NCI-H446 treated with DMSO at 0.1 percent for 48 hours (cell line): ENCODE results near the gene GOLGB1.
A peak's percentile ranks its signal among the peaks of the same experiment; 100 is the strongest.
"Not testable (repeated sequence)": the region's sequence is repeated elsewhere in the genome, so short reads cannot be mapped to it uniquely, and the experiment has no call there.

Experiments
- DNase-seq: peaks from one replicate; lab custom pipeline; 2025; lab: John Stamatoyannopoulos, UW

GOLGB1 gene

DNA sequence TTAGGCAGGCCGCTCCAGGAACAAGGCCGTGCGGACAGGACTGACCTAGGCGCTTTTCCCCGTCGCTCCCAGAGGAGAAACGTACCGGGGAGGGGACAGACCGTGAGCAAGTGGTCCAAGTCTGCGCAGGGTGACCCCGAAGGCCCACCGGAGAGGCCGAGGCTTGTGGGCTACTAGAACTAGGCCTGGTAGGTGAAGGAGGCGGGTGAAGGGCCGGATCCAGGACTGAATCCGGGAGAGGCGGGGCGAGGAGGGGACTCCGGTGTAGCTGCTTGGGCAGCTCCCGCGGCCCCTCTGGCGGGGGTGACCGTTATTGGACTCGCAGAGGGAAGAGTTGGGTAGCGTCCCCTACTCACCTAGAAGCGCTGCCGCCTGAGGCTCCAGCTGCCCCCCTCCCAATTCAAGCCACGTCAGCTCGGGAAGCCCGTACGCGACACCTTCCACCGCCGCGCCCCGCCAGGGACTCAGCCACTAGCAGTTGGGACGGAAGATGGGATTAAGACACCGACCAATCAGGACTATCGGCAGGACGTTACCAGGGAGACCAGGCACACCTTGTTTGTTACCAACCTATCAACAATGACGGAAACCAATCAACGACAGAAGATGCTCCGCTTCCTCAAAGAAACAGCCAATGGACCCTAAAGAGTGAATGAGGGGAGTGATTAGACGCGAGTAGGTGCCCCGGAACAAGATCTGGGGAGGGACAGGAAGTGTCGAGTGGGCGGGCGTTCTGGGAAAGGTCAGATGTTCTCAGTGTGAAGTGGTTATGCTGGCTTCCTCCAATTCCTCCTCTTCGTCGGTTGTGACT lies at the start of gene GOLGB1:
TSS of gene GOLGB1 (minus strand) at position 466 of the 811 bp plus-strand sequence. CDS start 18,770 bp downstream, outside the sequence.
- peak; percentile 99 for DNase-seq

DNA sequence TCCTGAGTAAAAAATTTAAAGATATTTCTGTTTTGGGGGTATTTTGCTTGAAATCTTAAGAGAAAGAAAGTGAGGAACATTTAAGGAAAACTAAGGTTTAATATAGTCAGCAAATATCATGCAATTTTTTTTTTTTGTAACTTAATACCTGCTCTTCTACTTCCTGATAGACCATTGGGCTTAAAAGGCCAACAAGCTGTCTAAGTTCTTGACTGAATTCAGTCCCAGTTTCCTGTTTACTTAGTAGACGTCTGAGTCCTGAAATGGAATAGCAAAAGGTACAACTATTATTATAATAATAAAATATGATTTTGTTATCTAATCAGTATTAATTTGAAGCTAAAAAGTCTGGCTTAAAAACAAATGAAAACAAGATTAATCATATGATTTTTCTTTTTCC lies 47.4 kb upstream of the GOLGB1 start:
- DNase-seq = no peak

DNA sequence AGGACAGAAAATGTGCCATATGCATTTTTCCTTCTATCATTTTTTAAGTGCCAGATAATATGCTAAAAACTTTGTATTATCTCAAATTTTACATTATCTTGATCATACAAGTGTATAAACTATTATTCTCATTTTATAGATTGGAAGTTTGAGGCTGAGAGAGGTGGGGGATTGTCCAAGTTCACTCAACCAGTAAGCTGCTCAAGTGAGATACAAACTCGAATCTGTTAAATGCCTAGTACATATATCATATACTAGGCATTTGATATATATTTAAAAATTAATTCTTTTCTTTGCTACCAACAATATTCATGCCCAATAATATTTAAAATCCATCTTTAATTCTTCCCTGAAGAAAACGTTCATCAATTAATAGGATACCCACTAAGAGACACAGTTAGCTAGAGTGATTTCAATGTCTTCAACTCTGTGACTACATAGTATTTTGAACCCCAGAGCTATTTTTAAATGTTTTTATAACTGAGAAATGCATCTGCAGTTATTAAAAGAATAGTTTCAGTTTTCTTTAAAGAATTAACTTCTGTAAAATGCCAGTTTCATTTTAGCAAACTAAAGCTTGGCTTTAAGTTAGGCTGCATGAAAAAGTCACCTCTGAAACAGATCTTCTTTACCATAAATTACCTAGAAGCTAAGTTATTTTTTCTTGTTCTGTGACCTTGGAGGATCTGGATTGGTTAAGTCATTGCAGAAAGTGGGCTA lies 44.9 kb upstream of the GOLGB1 start:
- DNase-seq = no peak

GRCh38 chr3:121793078-121793477 lies 43.5 kb upstream of the GOLGB1 start:
- DNase-seq = no peak

DNA sequence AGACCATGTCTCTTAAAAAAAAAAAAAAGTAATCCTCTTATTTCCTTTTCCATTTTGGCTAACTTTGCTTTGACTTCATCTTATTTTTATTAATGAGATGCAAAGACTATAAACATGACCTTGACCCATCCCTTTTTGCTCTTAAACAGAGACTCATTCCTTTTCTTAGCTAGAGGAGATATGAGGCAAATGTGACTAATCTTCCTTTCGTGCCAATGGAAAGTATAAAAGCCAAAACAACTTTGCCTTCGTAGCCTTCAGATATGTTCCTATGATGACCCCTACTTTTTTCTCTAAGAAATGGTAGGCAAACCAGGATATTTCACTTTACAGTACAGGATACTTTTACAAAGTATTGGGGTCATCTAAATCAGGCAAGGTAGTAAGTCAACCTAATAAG lies 36.9 kb upstream of the GOLGB1 start:
- DNase-seq = no peak

- not testable (repeated sequence) for DNase-seq
Observed at GRCh38 chr3:121782784-121783183, 33.2 kb upstream of the GOLGB1 start.

GRCh38 chr3:121781611-121782010 lies 32.1 kb upstream of the GOLGB1 start:
- no peak for DNase-seq

- DNase-seq = not testable (repeated sequence)
Observed at GRCh38 chr3:121775095-121775494, 25.6 kb upstream of the GOLGB1 start.

DNA sequence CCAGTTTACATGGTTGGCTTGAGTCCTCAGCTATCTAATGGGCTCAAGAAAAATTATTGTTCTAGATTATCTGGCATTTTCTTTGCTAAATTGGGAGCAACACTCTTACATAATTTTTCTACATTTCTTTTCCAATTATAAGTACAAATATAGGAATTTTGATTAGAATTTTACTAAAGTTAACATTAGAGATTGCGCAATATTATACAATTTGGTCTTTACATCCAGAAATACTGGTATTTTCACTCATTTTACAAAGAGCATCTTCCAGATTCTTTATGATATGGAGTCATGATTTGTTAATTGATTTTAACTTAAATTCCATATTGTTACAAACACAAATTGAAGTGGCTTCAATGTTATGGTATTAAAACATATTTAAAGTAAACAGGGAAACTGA lies 19.7 kb upstream of the GOLGB1 start:
- DNase-seq = no peak

DNA sequence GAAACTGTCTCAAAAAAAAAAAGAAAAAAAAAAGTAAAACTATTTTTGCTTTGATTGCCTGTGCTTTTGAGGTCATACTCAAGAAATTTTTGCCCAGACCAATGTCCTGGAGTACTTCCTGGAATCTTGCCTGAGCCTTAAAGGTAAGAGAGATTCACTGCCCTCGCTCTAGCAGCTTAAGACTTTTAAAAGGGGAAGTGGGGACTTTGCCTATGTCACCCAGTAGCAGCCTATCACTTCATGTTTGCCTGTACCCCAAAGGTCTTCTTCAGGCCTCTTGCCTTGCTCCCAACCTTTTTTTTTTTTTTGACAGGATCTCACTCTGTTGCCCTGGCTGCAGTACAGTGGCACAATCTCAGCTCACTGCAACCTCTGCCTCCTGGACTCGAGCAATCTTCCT lies 18.9 kb upstream of the GOLGB1 start:
- no peak for DNase-seq

DNA sequence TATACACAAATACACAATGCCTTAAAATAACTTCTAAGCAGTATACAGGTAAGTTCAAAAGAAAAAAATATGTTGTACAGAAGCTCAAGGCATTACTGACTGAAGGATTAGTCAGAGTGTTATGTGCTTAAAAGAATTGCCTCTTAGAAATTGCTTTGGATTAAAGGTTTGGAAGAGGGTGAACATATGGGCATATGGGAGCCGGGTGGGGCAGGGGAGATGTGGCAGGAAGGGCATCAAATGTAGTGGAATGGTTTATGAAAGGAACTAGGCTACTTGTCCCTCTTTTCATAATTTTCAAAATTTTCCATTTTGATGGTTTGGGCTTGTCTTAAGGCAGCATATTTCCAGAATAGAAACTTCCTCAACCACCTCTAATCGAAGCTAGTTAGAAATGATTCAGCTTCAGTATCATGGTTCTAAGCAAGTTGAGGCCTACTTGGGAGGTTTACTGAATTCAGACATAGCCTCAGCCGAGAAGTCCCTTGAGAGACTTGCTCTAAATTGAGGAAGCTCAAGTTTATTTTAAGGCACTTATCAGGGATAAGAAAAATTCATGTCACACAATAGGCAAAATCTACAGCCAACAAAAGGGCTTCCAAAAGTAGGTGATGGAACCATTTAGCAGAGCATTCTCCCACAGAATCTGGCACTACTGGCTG lies 10.1 kb upstream of the GOLGB1 start:
- no peak for DNase-seq

DNA sequence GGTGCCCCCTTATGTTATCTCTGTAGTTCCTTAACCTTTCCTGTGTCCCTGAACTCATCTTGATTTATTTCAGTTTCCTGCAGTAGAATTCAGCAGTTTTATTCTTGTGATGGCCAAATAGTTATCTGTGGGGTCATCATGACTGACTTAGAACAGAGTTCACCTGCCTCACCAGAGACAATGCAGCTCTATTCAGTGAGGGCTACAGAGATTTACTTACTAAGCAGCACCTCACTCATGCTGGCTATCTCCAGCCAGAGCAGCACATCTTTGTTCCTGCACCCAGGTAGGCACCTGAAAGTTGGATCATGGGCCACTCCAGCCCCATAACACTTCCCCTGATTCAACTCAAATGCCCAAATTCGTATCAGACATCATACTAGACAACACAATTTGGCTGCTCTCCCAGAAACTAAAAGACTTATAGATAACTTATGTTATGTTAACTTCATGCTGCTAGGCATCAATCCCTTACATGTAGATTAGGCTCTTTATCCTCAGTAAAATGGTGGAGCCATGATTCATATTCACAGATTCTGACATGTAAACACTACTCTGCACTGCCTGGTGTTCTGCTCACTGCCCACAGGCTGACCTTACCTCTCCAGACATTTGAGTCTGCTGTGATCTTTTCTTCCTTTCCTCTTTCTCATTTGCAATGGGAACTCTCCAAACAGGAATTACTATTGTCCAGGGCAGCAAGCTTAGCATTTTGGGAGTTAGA lies 9.3 kb upstream of the GOLGB1 start:
- DNase-seq = no peak

GRCh38 chr3:121757812-121758545 lies 8.4 kb upstream of the GOLGB1 start:
- no peak for DNase-seq

DNA sequence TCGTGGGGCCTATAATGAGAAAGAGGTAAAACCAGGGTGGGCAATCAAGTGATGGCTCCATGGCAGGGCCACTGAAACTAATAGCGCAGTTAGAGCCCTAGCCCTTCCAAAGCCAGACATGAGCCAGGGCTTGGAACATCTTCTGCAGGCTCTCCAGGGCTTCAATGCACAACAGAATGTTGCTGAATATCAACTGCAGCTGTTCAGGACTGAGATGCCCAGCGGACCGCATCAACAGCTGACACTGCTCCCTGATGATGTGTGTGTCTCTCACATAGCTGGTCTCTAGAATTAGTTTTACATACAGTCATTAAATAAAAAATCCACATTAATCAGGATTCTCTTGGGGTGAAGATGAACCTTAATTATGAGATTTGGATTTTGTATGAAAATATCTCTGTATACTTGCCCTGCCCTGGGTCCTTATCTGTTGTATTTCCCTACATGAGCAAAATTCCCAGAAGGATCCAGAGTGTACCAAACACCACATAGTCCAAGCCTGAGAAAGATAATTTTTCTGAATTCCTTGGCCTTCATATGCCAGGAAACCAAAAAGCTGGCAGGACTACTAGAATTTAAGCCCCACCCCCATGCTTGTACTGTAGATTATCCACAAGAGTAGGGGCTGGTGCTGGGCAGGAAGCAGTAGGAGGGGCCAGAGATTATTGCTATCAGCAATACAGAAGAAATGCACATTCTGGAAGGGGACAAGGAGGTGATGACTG lies 7.7 kb upstream of the GOLGB1 start:
- no peak for DNase-seq

GRCh38 chr3:121752772-121753171 lies 3.2 kb upstream of the GOLGB1 start:
- no peak for DNase-seq

DNA sequence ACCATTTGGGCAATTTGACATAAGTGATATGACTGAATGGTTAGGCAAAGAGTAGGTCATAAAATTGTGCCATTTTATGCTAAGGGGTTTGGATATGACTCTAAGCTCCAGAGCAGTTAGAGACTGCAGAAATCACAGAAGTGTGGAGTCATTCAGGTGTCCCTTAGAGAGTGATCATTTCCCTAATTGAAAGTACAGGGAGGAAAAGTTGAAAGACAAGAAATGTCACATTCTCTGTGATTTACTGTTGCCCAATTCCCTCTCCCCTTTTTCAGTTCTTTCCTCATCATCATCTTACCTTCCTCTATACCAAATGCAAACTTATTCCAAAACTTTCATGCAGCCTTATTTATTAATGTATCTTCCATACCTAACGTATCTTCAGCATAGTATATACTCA lies 2.7 kb upstream of the GOLGB1 start:
- no peak for DNase-seq

- DNase-seq = no peak
Observed at GRCh38 chr3:121750087-121750415, 510 bp upstream of the GOLGB1 start.

- DNase-seq = no peak
Observed at GRCh38 chr3:121748680-121749275, 763 bp downstream of the GOLGB1 start.

GRCh38 chr3:121747976-121748375 lies 1.6 kb downstream of the GOLGB1 start:
- DNase-seq = no peak

GRCh38 chr3:121743106-121743505 lies 6.4 kb downstream of the GOLGB1 start:
- not testable (repeated sequence) for DNase-seq

DNA sequence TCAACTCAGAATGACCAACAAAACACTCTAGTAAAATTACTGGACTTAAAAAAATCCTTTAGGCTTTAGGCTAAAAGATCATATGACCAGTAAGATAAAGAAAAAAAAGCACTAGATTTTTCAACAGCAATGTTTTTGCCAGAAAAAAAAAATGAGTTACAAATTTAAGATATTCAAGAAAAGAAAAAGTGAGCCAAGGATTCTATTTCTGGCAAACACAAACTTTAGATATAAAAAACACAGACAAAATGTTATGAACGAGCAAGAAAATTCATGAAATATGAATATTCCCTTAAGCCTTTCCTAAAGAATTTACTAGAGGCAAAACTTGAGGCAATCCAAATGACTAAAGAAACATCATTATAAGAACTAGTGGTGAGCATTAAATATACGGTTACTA lies 8.6 kb downstream of the GOLGB1 start:
- DNase-seq = no peak
